UCSD-AML1 (cell line): Measurements from ENCODE around the gene NFATC2.
"Not testable (repeated sequence)": the region's sequence is repeated elsewhere in the genome, so short reads cannot be mapped to it uniquely, and the experiment has no call there.

Experiments used
- DNase-seq: peaks from one replicate; lab custom pipeline; 2025; ENCODE audit not compliant: unreplicated experiment; lab: John Stamatoyannopoulos, UW

Gene NFATC2

DNA sequence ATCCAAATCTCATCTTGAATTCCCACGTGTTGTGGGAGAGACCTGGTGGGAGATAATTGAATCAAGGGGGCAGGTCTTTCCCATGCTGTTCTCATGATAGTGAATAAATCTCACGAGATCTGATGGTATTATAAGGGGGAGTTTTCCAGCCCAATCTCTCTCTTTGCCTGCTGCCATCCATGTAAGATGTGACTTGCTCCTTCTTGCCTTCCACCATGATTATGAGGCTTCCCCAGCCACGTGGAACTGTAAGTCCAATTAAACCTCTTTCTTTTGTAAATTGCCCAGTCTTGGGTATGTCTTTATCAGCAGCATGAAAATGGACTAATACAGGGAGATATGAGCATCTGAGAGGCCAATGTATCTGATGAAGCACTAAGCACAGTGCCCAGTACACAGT is 26.0 kb upstream of the NFATC2 start:
- DNase-seq, result not testable (repeated sequence)

DNA sequence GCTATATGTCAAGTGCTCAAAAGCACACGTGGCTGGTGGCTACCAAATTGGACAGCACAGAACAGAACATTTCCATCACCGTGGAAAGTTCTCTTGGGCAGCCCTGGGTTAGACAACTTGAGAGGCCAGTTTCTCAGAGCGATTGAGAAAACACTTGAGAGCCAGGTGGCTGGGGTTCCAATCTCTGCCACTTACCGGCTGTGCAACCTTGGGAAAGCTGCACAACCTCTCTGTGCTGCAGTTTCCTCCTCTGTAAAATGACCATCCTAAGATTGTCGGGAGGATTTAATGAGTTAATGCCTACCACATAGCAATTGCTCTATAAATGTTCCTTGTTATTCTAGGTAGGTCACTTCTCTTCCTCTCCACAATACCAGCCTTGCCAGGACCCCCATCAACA is 25.1 kb upstream of the NFATC2 start:
- no peak for DNase-seq

DNA sequence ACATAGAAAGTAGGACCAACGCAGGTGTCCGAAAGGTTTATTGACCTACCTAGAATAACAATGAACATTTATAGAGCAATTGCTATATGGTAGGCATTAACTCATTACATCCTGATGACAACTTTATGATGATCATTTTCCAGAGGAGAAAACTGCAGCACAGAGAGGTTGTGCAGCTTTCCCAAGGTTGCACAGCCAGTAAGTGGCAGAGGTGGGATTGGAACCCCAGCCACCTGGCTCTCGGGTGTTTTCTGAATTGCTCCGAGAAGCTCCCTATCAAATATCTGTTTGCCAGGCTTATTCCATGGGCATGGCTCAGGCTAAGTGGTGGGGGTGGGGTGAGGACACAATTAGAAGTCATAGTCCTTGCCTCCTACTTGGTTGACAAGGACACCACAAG is 24.1 kb upstream of the NFATC2 start:
- no peak for DNase-seq

DNA sequence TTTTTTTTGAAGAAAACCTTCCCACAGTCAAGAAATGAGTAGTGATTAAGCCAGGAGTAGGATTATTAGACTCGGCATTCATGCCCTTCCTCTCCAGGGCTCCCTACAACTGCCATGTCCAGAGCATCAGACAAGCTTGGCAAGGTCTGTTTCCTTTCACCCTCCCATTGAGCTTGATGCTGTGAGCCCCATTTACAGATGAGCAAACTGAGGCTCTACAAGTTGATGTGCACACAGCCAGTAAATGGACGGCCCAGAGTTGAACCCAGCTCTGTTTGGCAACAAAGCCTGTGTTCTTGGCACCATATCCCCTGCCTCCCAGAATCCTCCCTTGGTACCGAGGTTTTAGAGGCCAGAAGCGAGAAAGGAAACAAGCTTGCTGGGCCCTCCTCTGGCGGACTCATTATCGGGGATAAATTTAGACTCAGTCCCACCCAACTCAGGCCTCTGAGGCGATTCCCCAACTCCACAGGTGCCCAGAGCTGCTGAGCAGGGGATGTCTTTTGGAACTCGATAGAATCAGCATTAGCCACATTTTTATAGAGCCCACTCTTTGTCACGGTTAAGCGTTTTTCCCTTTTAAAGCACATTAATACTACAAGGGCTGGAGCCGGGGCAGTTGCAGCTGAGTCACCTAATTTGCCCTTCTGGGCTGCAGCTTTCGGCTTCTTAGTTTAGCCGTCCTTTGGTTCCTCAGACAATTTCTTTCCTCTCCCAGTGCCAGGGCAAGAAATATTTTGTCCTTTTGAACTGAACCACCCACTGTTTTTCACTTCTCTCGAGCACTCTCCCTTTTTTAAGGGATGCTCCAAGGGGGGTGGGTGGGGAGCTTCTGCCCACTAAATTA is 23.0 kb upstream of the NFATC2 start:
- DNase-seq, result no peak

DNA sequence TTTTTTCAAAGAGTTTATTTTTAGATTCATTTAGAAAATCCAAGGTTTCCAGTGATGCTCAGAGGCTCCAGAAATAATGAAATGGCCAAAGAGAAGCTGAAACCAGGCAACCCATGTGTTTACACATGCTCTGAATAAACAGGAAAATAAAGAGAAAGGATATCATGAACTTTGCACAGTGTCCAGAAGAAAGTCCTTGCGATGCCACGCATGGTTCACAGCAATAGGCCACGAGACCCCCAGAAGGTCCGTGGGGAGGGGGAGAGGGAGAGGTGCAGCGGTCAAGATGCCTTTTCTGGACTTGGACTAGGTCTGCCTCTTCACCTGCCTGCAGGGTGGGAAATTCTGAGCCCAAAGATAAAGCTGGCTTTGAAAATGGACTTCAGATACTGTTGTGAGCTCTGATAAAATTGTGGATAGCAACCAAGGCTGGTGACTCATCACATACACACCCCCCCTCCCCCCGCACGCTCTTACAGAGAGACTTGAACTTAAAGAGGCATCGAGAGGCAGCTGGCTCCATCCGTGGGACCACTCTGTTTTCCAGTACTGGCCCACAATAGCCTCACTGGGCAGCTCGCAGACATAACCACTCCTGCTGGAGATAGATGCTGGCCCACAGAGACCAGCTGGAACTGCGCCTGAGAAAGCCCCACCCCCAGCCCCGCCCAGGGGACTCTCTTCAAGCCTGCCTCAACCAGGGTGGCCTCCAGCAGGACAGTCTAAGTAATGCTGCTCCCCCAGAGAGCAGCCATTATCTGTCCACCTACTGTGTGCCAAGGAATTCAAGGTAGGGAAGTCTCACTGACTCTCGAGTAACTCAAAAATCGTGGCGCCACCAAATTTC is 21.2 kb upstream of the NFATC2 start:
- peak; percentile 41 for DNase-seq

DNA sequence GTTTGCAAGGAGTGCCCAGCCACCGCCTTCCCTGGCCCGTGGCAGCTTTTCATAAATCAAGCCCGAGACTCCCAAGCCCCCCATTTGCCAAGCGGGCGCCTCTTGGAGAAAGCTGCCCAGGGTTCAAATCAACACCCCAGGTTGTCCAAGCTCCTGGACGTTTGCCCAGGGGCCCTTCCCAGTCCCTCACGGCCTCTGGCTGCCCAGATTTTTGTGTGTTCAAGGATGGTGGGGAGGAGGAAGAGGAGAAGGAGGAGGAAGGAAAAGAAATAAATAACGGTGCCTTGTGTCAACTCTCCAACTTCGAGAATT is 20.6 kb upstream of the NFATC2 start:
- DNase-seq, result no peak

DNA sequence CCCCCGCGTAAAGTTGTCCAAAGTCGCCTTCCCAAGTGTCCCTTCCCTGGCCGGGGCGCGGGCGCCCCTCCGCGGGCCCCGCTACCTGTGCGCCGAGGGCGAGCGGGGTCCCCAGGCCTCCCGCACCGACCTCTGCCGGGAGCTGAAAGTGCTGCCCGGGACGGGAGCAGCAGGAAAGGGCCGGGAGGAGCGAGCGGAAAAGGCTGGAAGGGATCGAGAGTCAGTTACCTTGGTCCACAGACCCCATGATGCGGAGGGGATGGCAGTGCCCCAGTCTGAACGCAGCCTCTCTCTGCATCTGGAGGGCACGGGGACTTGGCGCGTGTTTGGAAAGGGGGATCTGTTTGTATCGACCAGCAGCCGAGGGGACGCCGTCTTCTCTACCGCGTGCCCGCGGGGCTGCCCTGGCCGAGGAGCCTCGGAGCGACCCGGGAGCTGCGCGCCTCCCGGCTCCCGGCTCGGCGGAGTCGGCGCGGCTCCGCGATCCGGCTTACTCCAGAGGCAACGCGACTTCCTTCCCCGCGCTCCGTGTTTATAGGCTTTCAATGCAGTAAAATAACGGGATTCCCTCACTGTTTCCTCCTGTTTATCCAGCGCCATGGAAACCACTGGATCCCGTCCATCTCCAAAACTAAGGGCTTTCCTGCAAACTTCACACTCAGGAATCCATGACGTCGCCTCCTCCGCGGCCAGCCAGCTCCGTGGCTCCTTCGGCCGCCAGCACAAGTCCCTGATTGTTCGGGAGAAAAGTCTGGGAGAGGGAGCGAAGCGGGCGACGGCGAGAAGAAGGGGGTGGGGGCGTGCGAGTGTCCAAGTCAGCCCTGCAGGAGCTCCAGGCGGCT is 20.0 kb upstream of the NFATC2 start:
- DNase-seq, result peak; percentile 43

DNA sequence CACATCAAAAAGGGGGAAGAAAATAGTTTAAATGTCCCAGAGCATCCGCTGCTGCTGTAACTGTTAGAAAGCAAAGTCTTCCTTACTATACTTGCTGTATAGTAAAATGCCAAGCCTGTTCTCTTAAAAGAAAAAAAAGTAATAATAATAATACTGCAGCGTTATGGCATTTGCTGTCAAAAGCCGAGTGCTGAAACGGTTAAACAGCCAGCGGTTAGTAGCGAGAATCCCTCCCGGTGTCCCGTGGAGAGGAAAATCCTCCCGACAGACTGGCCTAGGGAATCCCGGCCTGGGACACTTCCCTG is 19.5 kb upstream of the NFATC2 start:
- no peak for DNase-seq

DNA sequence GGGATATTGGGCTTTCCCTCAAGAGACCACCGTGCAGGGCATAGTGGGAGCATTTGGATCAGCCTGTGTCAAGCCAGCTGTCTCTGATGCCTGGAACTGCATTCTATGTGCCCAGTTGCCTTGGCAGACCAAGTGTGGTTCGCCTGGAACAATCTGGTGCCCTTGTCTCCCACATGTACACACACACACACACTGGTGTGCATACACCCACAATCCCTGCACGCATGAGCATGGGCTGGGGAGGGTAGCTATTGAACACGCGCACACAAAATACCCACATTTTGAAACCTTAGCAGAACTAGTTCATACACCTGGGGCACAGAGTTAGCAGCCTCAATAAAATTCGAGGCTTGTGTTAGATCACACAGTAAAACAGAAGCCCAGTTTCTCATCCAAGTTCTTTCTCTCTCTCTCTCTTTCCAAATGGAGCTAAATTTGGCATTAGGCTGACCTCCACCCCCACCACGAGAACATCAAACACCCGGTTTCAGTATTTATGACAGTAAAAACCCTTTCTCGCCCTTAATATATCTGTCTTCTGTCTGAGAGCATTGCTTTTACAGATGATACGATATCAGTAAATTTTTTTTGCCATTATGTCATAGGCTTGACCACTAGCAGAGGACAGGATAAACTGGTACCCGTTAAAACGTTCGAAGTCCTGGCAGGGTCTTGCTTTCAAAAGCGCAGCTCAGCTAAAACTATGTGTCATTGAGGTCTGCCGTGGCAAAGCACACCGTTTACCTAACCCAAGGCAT is 18.2 kb upstream of the NFATC2 start:
- DNase-seq, result no peak

DNA sequence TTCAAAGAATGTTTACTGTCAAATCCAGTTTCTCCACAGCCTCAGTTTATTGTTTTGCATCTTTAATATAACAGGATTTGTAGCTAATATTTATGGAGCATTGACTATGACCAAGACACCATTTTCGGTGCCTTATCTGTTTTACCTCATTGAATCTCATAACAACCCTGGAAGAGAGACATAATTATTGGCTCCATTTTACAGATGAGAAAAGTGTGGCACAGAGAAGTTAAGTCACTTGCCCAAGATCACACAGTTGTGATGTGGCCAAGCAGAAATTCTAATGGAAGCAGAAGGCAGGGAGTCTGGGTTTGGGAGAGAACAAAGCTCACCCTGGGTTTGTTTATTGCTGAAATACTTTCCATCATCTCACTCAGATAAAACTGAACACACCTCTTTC is 17.5 kb upstream of the NFATC2 start:
- DNase-seq, result no peak

DNA sequence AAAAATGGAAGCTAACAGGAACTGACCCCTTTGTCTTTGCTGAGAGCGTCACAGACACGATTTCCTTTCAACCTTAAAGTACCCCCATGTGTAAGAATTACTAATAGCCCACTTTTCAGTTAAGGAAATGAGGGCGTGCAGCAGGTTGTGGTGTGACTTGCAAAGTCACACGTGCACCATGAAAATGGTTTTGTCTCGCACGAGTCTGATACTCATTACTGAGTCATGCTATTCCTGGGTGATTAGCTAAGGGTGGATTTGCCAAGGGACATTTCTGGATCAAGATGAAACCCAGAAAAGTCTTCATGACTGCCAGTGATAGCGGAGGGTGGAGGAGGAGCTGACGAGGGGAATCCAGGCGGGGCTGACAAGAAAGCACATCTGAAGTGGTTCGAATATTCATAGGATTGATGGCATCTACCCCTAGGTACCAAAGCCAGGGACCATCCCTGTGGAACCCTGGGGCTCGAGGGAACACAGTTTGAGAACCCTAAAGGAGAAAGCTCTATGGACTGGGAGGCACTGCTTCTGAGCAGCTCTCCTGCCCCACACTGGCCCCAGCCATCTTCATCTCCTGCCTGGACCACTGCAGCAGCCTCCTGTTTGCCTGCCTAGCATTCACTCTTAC is 12.1 kb upstream of the NFATC2 start:
- DNase-seq, result no peak

DNA sequence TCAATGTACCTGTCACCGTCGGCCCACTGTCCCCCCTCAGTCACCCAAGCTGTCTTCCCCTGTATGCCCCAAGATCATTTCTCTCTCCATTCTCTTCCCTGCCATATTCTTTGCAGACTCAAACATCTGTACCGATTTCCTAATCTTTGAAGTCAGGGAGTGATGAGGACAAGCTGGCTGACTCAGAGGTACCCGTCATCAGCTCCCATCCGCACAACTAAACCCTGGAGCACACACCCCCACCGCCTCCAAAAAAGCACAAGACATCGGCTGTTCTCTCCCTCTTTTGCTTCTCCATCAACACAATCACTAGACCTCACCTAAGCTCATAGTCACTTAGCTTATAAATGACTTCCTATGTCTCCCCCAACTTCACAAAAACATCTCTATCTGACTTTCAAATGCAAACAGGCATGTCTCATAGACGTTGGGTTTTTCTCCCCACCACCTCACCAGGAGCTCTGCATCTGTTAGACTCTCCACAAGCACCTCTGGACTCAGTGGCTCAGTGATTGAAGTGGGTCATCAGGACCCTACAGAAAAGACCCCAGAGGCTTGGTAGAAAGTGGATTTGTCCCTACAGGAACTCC is 11.5 kb upstream of the NFATC2 start:
- no peak for DNase-seq

DNA sequence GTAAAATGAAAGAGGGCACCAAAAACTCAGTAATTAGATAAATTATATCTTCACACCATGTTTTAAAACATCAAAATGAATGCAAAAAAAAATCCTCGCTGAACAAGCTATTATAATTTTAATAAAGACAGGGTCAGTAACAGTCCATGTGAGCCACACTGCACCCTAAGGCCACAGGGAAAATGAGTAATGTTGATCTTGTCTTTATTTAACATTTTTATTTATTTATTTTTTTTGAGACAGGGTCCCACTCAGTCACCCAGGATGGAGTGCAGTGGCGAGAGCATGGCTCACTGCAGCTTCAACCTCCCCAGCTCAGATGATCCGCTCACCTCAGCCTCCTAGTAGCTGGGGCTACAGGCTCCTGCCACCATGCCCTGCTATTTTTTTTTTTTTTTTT is 8.7 kb upstream of the NFATC2 start:
- no peak for DNase-seq

DNA sequence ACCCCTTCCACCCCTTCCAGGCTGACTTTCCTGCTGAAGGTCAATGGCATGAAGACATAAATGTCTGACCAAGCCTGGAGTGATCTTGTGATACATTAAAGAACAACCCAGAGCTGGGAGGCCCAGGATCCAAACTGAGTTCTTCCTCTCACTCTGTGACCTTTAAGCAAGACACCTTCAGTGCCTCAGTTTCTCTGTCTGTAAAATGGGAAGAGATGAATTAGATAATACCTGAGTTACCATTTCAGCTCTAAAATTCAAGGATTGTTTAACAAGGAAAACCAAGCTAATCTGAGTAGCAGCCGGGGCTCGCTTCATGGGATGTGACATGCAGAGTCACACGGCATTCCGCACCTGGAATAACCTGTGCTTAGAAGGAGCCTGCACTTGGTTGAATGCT is 7.0 kb upstream of the NFATC2 start:
- DNase-seq, result no peak

DNA sequence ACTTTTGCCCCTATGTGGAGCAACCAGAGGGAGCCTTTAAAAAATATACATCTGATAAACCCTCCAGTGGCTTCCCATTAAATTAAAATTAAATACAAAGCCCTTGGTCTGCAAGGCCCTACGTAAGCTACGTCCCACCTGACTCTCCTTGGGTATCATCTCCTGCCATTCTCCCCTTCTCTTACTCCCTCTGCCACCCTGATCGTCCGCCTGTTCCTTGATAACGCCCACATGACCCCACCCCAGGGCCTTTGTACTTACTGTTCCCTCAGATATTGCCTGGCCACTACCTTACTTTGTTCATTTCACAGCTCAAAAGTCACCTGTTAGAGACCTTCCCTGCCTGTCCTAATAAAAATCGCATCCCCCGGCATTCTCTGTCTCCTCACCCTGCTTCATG is 5.4 kb upstream of the NFATC2 start:
- DNase-seq, result no peak

DNA sequence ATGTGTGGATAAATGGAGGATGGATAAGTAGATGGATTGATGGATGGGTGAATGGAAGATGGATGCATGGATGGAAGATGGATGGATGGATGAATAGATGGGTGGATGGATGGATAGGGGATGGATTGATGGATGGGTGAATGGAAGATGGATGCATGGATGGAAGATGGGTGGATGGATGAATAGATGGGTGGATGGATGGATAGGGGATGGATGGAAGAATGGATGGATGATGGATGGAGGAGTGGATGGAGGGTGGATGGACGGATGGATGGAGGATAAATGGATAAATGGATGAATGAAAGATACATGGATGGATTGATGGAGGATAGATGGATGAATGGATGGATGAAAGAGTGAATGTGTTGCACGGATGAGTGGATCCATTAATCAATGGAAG is 3.0 kb upstream of the NFATC2 start:
- no peak for DNase-seq

DNA sequence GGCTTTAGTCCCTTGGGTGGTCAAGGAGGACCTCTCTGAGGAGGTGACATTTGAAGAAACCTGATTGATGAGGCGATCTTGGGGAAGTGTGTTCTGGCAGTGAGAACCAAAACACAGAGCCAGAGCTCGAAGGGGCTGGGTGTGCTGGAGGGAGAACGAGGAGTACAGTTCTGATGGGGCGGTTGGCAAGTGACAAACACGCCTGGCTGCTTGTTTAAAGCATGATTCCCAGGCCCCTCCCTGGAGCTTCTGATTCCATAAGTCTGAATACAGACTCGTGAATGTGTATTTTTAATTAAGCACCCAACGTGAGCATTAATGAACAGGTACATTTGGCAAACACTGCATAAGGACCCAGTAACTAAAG is 886 bp upstream of the NFATC2 start:
- DNase-seq, result no peak

DNA sequence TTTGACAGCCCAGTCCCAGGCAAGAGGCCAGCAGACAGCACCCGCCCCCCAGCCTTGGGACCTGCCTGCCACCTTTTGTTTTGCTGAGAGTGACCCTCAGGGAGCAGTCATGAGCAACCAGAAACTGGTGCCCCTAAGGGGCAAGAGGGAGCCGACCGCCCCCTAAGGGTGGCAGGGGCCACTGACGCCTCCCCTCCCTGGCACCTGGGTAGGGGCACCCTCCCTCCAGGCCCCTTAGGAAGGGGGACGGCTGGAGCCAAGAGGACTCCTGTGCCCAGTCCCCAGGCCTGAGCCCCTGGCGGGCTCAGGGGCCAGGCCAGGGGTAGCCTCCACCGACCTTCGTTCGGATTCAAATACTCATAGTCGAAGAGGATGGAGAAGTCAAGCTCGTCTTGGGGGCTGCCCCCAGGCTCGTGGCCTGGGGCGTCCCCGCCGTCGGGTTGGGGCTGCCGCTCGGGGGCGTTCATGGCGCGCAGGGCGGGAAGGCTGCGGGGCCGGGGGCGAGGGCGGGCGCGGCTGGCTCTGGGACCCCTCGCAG is 417 bp downstream of the NFATC2 start:
- peak; percentile 78 for DNase-seq

DNA sequence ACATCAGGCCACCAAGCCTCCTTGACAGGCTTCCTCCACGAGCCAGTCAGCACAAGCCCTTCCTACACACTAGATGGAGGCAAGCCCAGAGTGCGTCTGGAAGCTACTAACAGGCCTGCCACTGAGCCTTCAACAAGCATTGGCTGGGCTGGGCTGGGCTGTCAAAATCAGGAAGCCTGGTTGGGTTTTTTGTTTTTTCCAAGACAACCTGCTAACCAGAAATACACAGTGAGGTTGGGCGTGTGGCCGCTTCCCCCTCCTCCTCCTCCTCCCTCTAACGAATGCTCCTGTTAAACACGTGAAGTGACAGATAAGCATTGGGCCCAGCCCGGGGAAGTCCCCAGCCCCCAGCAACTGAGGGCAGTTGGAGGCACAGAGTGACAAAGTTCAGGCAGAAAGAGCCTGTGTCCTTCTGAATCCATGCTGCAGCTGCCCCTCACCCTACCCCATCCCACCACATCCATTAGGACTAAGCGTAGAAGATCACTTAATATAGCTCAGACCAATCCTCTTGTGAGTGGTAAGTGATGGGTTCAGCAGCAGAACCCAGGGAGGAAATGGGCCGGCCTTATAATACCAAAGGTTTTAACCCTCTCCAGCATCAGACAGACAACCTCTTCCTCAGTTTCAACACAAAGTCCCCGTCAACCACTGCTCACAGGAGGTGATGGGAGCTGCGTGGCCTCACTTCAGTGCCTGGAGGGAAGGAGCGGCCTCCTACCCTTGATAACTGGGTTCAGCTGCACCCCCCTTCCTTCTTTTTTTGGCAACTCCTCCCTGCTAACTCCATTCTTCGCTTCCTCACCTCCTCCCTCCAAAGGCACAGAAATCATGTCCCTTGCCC is 1.1 kb downstream of the NFATC2 start:
- DNase-seq, result peak; percentile 92
